ENCODE measurements around the gene CITED1.
A peak's percentile ranks its signal among the peaks of the same experiment; 100 is the strongest.

DNA sequence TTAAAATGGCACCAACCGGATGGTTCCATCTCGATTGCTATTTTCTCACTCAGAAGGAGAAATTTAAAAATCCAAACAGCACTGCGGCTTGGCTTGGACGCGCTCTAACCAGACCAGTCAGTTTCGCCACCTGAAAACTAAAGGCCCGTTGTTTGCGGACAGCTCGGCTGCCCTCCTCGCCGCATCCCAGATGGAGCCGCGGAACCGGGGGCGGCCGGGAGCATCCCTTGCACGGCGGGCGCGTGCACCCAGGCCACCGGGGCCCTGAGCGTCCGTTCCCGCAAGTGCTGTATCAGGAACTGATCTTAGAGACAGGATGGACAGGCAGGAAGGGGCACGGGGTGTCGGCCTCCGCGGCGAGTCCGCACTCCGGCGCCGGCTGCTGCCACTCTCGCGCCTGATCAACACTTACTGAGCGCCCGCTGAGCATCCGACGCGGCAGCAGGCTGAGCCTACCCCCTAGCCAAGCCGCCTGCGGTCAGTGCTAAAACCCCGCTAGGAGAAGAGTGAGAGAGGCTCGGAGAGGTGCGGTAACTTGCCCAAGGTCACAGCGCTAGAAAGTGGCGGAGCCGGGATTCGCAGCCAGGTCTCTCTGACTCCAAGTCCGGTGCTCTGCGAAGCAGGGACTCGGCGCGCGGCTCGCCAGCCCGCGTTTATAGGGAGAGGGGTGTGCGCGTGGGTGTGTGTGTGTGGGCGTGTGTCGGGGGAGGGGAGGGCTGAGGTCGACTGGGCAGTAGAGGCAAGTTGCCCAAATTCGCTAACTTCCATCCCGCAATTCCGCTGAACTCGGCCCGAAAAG, at the start of gene CITED1:
- TF ChIP-seq EZH2 (IDR thresholded peaks at IDR 0.05; ENCODE audit: low read length, missing control alignments), result peak; percentile 97
- TF ChIP-seq, protein P1, sequence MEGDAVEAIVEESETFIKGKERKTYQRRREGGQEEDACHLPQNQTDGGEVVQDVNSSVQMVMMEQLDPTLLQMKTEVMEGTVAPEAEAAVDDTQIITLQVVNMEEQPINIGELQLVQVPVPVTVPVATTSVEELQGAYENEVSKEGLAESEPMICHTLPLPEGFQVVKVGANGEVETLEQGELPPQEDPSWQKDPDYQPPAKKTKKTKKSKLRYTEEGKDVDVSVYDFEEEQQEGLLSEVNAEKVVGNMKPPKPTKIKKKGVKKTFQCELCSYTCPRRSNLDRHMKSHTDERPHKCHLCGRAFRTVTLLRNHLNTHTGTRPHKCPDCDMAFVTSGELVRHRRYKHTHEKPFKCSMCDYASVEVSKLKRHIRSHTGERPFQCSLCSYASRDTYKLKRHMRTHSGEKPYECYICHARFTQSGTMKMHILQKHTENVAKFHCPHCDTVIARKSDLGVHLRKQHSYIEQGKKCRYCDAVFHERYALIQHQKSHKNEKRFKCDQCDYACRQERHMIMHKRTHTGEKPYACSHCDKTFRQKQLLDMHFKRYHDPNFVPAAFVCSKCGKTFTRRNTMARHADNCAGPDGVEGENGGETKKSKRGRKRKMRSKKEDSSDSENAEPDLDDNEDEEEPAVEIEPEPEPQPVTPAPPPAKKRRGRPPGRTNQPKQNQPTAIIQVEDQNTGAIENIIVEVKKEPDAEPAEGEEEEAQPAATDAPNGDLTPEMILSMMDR (conservative IDR thresholded peaks at IDR 0.05 in 1 of 2, IDR thresholded peaks at IDR 0.05 in 1 of 2; ENCODE audit: low read depth in 1 of 2, low read length in 2 of 2), result no peak
